Measurements from ENCODE around the gene CHKA. TPM values are rescaled to one million over a fixed set of nuclear protein-coding genes. Genes with fewer than 3 reads are reported as not detected.

The CHKA gene
- total and polyA plus RNA-seq, 4 experiments from 2014 or later = 1.5 to 2.7 (median 2.6) TPM

DNA sequence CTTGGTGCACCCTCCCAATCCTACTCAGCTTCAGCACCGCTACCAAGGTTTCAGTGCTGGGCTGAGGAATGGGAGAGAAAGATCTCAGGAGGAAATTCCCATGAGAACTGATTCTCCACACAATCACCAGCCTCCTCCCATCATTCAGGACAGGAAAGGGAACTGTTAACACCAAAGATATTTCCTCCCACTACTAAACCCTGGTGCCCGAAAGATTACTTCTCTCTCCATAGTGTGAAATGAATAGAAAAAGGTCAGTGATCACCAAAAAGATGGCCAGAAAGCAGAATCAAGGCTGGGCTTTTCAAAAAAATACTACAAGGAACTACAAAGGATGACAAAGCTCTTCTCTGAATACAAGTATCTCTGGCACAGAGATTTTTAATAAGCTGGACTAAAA lies 56.3 kb downstream of the CHKA start:
- Mint-ChIP-seq H3K4me3 (no peak overlapping the region), H3K4me1 (no peaks in the 10 kb centered on the region), H3K36me3 (peaks cover 0 to 3% of the 10 kb centered on the region in 2 donors), H3K27me3 (no peaks in the 10 kb centered on the region), H3K9me3 (no peaks in the 10 kb centered on the region), H3K27ac (no peak overlapping the region)
- CTCF ChIA-PET (ENCODE audit: partially characterized antibody) = interaction anchor here (0.9 kb wide), 1 partner anchor 7 kb away, joined by 4 read pairs; no protein-coding TSS in a partner anchor
- Histone ChIP-seq H3K4me3 (ENCODE audit: low read length in 2 of 2) (no peak overlapping the region), H3K36me3 (ENCODE audit: insufficient read depth, low read length) (no peaks in the 10 kb centered on the region), H3K4me1 (ENCODE audit: insufficient read depth, low read length) (no peaks in the 10 kb centered on the region), H3K9me3 (ENCODE audit: control insufficient read depth in 1 of 2, low read length in 2 of 2) (no peaks in the 10 kb centered on the region), H3K27me3 (ENCODE audit: insufficient read depth, low read length) (no peaks in the 10 kb centered on the region), H3K27ac (ENCODE audit: low read depth, low read length) (no peak overlapping the region)
- intact Hi-C loops (cut with micrococcal nuclease) = no loop called here
- POLR2A ChIA-PET (ENCODE audit: partially characterized antibody) = no interaction called here
- no peak for DNase-seq

DNA sequence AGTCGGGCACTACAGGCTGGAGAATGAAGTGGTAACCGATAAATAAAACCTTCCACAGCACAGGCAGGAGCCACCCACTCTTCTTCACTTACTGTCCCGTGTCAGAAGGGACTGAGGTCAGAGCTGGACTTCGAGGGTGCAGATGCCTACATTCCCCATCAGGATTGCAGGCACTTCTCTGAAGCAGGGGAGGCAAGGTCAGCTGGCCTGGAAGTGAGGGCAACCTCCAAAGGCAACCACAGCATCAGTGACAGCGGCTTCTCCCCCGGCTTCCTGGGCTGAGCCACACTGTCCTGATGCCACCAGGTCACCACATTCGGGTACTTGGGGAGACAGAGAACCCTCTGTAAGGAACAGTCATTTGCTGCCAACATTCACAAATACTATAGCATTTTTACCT lies 59.7 kb downstream of the CHKA start:
- Histone ChIP-seq H3K27ac (ENCODE audit: low read depth, low read length) (no peak overlapping the region), H3K27me3 (ENCODE audit: insufficient read depth, low read length) (no peaks in the 10 kb centered on the region), H3K36me3 (ENCODE audit: insufficient read depth, low read length) (no peaks in the 10 kb centered on the region), H3K9me3 (ENCODE audit: control insufficient read depth in 1 of 2, low read length in 2 of 2) (no peaks in the 10 kb centered on the region), H3K4me3 (ENCODE audit: low read length in 2 of 2) (no peak overlapping the region), H3K4me1 (ENCODE audit: insufficient read depth, low read length) (no peaks in the 10 kb centered on the region)
- Mint-ChIP-seq H3K4me1 (no peaks in the 10 kb centered on the region), H3K27ac (peak overlapping the region in 1 of 7 donors; percentile 13), H3K27me3 (no peaks in the 10 kb centered on the region), H3K4me3 (no peak overlapping the region), H3K9me3 (no peaks in the 10 kb centered on the region), H3K36me3 (no peaks in the 10 kb centered on the region)
- intact Hi-C loops (cut with micrococcal nuclease) = no loop called here
- CTCF ChIA-PET (ENCODE audit: partially characterized antibody) = no interaction called here
- POLR2A ChIA-PET (ENCODE audit: partially characterized antibody) = no interaction called here
- no peak for DNase-seq

DNA sequence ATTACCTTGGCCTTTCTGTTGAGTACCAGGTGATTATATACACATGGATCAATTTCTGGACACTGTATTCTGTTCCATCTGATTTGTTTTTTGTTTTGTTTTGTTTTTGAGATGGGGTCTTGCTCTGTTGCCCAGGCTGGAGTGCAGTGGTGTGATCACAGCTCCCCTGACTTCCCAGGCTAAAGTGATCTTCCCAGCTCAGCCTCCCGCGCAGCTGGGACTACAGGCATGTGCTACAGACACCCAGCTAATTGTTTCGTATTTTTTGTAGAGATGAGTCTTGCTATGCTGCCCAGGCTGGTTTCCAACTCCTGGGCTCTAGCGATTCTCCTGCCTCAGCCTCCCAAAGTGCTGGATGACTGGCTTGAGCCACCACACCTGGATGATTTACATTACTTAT lies 63.4 kb downstream of the CHKA start:
- H3K9me3 ChIP-seq (ENCODE audit: control insufficient read depth in 1 of 2, low read length in 2 of 2) = no peaks in the 10 kb centered on the region
- H3K27ac ChIP-seq (ENCODE audit: low read depth, low read length) = no peak overlapping the region
- ChIA-PET CTCF (ENCODE audit: partially characterized antibody) (no interaction called here), POLR2A (ENCODE audit: partially characterized antibody) (no interaction called here)
- Mint-ChIP-seq H3K4me3 (no peak overlapping the region), H3K36me3 (peaks cover 0 to 3% of the 10 kb centered on the region in 2 donors), H3K4me1 (peaks cover 0 to 1% (median 0%) of the 10 kb centered on the region in 4 donors), H3K27ac (peak overlapping the region in 1 of 7 donors; percentile 5), H3K27me3 (no peaks in the 10 kb centered on the region), H3K9me3 (no peaks in the 10 kb centered on the region)
- no peaks in the 10 kb centered on the region for H3K4me1 ChIP-seq (ENCODE audit: insufficient read depth, low read length)
- no peaks in the 10 kb centered on the region for H3K27me3 ChIP-seq (ENCODE audit: insufficient read depth, low read length)
- DNase-seq = no peak
- no peaks in the 10 kb centered on the region for H3K36me3 ChIP-seq (ENCODE audit: insufficient read depth, low read length)
- no peak overlapping the region for H3K4me3 ChIP-seq (ENCODE audit: low read length in 2 of 2)
- intact Hi-C loops (cut with micrococcal nuclease) = no loop called here

DNA sequence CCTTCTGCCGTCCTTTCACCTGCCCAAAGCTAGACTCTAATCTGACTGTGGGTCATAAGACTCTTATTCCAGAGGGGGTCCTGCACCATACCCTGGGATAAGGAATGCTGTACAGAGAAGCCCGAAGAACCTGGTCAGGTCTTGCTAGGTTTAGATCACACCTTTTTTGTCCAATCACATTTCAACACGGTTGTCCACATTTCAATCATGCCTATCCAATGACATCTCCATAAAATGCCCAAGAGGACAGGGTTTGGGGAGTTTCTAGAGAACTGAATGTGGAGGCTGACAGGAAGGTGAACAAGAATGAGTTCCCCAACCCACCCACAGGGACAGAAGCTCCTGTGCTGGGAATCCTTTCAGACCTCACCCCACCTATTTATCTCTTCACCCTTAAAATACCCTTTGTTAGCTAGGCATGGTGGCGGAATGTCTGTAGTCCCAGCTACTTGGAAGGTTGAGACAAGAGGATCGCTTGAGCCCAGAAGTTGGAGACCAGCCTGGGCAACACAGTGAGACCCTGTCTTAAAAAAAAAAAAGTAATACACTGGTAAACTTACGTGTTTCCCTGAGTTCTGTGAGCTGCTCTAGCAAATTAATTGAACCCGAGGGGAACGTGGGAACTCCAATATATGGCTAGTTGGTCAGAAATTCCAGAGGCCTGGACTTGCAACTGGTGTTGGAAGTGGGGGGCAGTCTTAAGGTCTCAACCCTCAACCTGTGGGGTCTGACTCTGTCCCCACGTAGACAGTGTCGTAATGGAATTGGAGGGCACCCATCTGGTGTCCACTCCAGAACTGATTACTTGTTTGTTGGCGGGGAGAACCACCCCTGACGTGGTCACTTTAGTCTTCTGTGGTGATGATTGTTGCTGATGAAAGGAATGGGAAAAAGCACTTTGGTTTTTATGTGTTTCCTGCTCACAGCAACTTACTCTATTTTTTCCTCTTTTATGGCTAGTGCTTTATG lies 64.6 kb downstream of the CHKA start:
- no peaks in the 10 kb centered on the region for H3K4me1 ChIP-seq (ENCODE audit: insufficient read depth, low read length)
- no peaks in the 10 kb centered on the region for H3K27me3 ChIP-seq (ENCODE audit: insufficient read depth, low read length)
- H3K27ac Mint-ChIP-seq = peak overlapping the region in 1 of 7 donors; percentile 4
- H3K36me3 ChIP-seq (ENCODE audit: insufficient read depth, low read length) = peaks cover 6% of the 10 kb centered on the region
- H3K27ac ChIP-seq (ENCODE audit: low read depth, low read length) = no peak overlapping the region
- peaks cover 6 to 11% of the 10 kb centered on the region in 2 donors for H3K36me3 Mint-ChIP-seq
- H3K9me3 Mint-ChIP-seq = no peaks in the 10 kb centered on the region
- DNase-seq = no peak
- H3K4me1 Mint-ChIP-seq = peaks cover 0 to 1% (median 0%) of the 10 kb centered on the region in 4 donors
- ChIA-PET CTCF (ENCODE audit: partially characterized antibody) (no interaction called here), POLR2A (ENCODE audit: partially characterized antibody) (no interaction called here)
- H3K27me3 Mint-ChIP-seq = no peaks in the 10 kb centered on the region
- H3K4me3 ChIP-seq (ENCODE audit: low read length in 2 of 2) = no peak overlapping the region
- H3K9me3 ChIP-seq (ENCODE audit: control insufficient read depth in 1 of 2, low read length in 2 of 2) = no peaks in the 10 kb centered on the region
- intact Hi-C loops (cut with micrococcal nuclease) = no loop called here
- no peak overlapping the region for H3K4me3 Mint-ChIP-seq

DNA sequence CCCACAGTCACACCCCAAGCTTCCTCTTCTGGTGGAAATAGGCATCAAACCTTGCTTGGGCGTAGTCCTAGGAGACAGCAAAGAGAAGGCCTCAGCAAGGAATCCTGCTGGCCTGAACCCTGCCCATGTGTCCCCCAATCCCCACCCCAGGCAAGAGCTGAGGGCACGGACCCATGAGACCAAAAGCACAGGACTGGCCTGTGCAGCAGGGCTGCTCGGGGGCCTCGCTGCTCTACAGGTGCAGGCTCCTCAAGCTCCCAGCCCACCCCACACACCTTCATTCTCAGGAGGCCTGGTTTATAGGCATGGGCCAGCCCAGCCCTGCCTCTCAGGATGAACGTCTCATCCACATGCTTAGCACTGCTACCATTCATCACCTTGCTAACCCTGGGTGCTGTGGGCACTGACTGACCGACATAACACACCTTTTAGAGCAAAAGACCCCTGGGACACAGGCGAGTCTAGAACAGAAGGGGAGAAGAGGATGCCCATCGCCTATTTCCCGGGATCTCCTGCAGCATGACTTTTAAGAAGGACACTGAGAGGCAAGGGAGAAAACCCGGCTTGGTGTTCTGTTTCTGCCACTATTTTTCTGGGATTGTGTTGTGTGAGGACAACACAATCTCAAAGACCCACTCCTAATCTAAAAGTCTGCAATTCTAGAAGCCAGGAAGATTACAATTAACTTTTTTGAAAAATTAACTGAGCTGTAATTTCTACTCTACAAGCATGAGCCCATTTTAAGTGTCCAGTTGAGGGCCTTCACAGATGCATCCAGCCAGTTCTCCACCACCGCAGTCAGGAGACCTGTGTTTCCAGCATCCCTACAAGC lies 67.0 kb downstream of the CHKA start:
- DNase-seq = no peak
- Mint-ChIP-seq H3K4me3 (no peak overlapping the region), H3K9me3 (no peaks in the 10 kb centered on the region), H3K27ac (peak overlapping the region in 1 of 7 donors; percentile 64), H3K27me3 (no peaks in the 10 kb centered on the region), H3K4me1 (peaks cover 0 to 1% (median 0%) of the 10 kb centered on the region in 4 donors), H3K36me3 (peaks cover 11 to 22% of the 10 kb centered on the region in 2 donors)
- ChIA-PET POLR2A (ENCODE audit: partially characterized antibody) (interaction anchor here (1.6 kb wide), 1 partner anchor 14 kb away, joined by 4 read pairs; no protein-coding TSS in a partner anchor), CTCF (ENCODE audit: partially characterized antibody) (no interaction called here)
- Histone ChIP-seq H3K27ac (ENCODE audit: low read depth, low read length) (no peak overlapping the region), H3K4me3 (ENCODE audit: low read length in 2 of 2) (no peak overlapping the region), H3K4me1 (ENCODE audit: insufficient read depth, low read length) (no peaks in the 10 kb centered on the region), H3K36me3 (ENCODE audit: insufficient read depth, low read length) (peaks cover 29% of the 10 kb centered on the region), H3K9me3 (ENCODE audit: control insufficient read depth in 1 of 2, low read length in 2 of 2) (no peaks in the 10 kb centered on the region), H3K27me3 (ENCODE audit: insufficient read depth, low read length) (no peaks in the 10 kb centered on the region)
- intact Hi-C loops (cut with micrococcal nuclease) = no loop called here

DNA sequence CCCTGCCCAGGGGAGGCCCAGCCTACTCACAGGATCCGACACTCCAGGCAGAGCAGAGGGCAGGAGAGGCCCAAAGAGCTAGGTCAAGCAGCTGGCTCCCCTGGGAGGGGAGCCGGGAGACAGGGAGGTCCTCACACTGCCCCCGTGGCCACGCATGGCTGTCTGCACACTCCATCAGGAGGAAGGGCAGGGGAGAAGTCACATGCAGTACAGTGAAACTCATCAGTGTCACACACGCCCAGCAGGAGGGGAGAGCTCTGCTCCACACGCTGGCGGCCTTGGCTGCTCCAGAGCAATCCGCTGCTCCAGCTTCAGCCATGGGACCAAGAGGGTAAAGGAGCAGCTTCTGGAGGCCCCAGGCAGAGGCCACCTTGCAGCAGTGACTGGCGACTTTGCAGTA lies 68.1 kb downstream of the CHKA start:
- Mint-ChIP-seq H3K4me1 (peaks cover 0 to 1% (median 0%) of the 10 kb centered on the region in 4 donors), H3K27ac (peak overlapping the region in 4 of 7 donors; percentile 1 to 59 (median 36)), H3K27me3 (no peaks in the 10 kb centered on the region), H3K4me3 (no peak overlapping the region), H3K36me3 (peaks cover 11 to 27% of the 10 kb centered on the region in 2 donors), H3K9me3 (no peaks in the 10 kb centered on the region)
- H3K27ac ChIP-seq (ENCODE audit: low read depth, low read length) = no peak overlapping the region
- ChIA-PET CTCF (ENCODE audit: partially characterized antibody) (no interaction called here), POLR2A (ENCODE audit: partially characterized antibody) (interaction anchor here (1.6 kb wide), 1 partner anchor 12 kb away, joined by 4 read pairs; no protein-coding TSS in a partner anchor)
- intact Hi-C loops (cut with micrococcal nuclease) = no loop called here
- no peak for DNase-seq
- peaks cover 31% of the 10 kb centered on the region for H3K36me3 ChIP-seq (ENCODE audit: insufficient read depth, low read length)
- H3K4me1 ChIP-seq (ENCODE audit: insufficient read depth, low read length) = no peaks in the 10 kb centered on the region
- H3K4me3 ChIP-seq (ENCODE audit: low read length in 2 of 2) = no peak overlapping the region
- H3K9me3 ChIP-seq (ENCODE audit: control insufficient read depth in 1 of 2, low read length in 2 of 2) = no peaks in the 10 kb centered on the region
- no peaks in the 10 kb centered on the region for H3K27me3 ChIP-seq (ENCODE audit: insufficient read depth, low read length)
